ACC112 (cell line): ENCODE measurements around the gene MYL6.
"Not testable (repeated sequence)": the region's sequence is repeated elsewhere in the genome, so short reads cannot be mapped to it uniquely, and the experiment has no call there.

Source experiments
- H2AFZ ChIP-seq: fragments of 200-600 bp; sonication (generic); one replicate; pipeline ENCODE4 v1.6.0; 2017; ENCODE audit warnings: antibody characterized with exemption, low read length; ENCODE audit not compliant: unreplicated experiment
- H3K27ac ChIP-seq: fragments of 200-600 bp; sonication (generic); 2 replicates; pipeline ENCODE4 v1.5.1; 2014; ENCODE audit warnings: low read depth, mild to moderate bottlenecking, antibody characterized with exemption, low read length, moderate library complexity
- H3K27me3 ChIP-seq: fragments of 200-600 bp; sonication (generic); 2 replicates; pipeline ENCODE4 v1.6.1; 2014; ENCODE audit warnings: mild to moderate bottlenecking, antibody characterized with exemption, low read length, moderate library complexity, mixed read lengths; ENCODE audit not compliant: insufficient read depth
- H3K36me3 ChIP-seq: fragments of 200-600 bp; sonication (generic); 2 replicates; pipeline ENCODE4 v1.6.1; 2016; ENCODE audit warnings: mild to moderate bottlenecking, antibody characterized with exemption, low read length, moderate library complexity, mixed read lengths; ENCODE audit not compliant: insufficient read depth
- H3K4me1 ChIP-seq: fragments of 200-600 bp; sonication (generic); one replicate; pipeline ENCODE4 v1.6.1; 2016; ENCODE audit warnings: low read length, mixed read lengths; ENCODE audit not compliant: insufficient read depth, unreplicated experiment, control insufficient read depth
- H3K4me3 ChIP-seq: fragments of 200-600 bp; sonication (generic); 2 replicates; pipeline ENCODE4 v1.5.1; 2014; ENCODE audit warnings: mild to moderate bottlenecking, low read depth, low read length
- H3K79me2 ChIP-seq: fragments of 200-600 bp; sonication (generic); one replicate; pipeline ENCODE4 v1.6.0; 2016; ENCODE audit warnings: low read length; ENCODE audit not compliant: control insufficient read depth, unreplicated experiment, insufficient read depth

The MYL6 gene

GRCh38 chr12:56151672-56152131 is 6.5 kb upstream of the MYL6 start:
- peak overlapping the region; percentile 56 for H3K27ac ChIP-seq
- H3K4me1 ChIP-seq, result peaks cover 28% of the 10 kb centered on the region
- peak overlapping the region; percentile 83 for H3K4me3 ChIP-seq
- H2AFZ ChIP-seq, result peak overlapping the region; percentile 93
- H3K79me2 ChIP-seq, result peaks cover 3% of the 10 kb centered on the region
- no peaks in the 10 kb centered on the region for H3K27me3 ChIP-seq
- H3K36me3 ChIP-seq, result no peaks in the 10 kb centered on the region; the same call in 1 of the 2 replicates

- Histone ChIP-seq H3K27ac (peak within 1 kb of the TSS; percentile 56), H3K4me1 (peaks cover 25% of the 10 kb centered on the region), H2AFZ (peak within 1 kb of the TSS; percentile 93), H3K36me3 (no peaks in the 10 kb centered on the region; the same call in 1 of the 2 replicates), H3K27me3 (no peaks in the 10 kb centered on the region), H3K79me2 (peaks cover 3% of the 10 kb centered on the region), H3K4me3 (peak within 1 kb of the TSS; percentile 83)
These were observed 5.9 kb upstream of the MYL6 start, which contains the start of gene MYL6B for GRCh38 chr12:56152132-56152755. MYL6B (plus strand) TSS chr12:56152587; CDS start chr12:56153919, 1,332 bp downstream.

- Histone ChIP-seq H3K27me3 (no peaks in the 10 kb centered on the region), H3K4me3 (peak overlapping the region; percentile 83), H3K27ac (no peak overlapping the region), H3K36me3 (no peaks in the 10 kb centered on the region; the same call in 1 of the 2 replicates), H3K79me2 (peaks cover 3% of the 10 kb centered on the region), H2AFZ (peak overlapping the region; percentile 66), H3K4me1 (peaks cover 25% of the 10 kb centered on the region)
These were observed 5.1 kb upstream of the MYL6 start for GRCh38 chr12:56152756-56153677.

- no peak overlapping the region for H2AFZ ChIP-seq
- peak overlapping the region; percentile 83 for H3K4me3 ChIP-seq
- H3K36me3 ChIP-seq, result no peaks in the 10 kb centered on the region; the same call in 1 of the 2 replicates
- H3K27me3 ChIP-seq, result no peaks in the 10 kb centered on the region
- H3K27ac ChIP-seq, result no peak overlapping the region
- peaks cover 25% of the 10 kb centered on the region for H3K4me1 ChIP-seq
- peaks cover 7% of the 10 kb centered on the region for H3K79me2 ChIP-seq
These were observed 4.5 kb upstream of the MYL6 start for GRCh38 chr12:56153678-56154065.

- Histone ChIP-seq H3K27me3 (no peaks in the 10 kb centered on the region), H2AFZ (no peak overlapping the region), H3K36me3 (peaks cover 2% of the 10 kb centered on the region; the same call in 1 of the 2 replicates), H3K4me3 (no peak overlapping the region), H3K27ac (no peak overlapping the region), H3K79me2 (peaks cover 14% of the 10 kb centered on the region), H3K4me1 (peaks cover 25% of the 10 kb centered on the region)
These were observed 3.9 kb upstream of the MYL6 start for GRCh38 chr12:56154246-56154771.

GRCh38 chr12:56154818-56155217 is 3.3 kb upstream of the MYL6 start:
- peaks cover 27% of the 10 kb centered on the region for H3K4me1 ChIP-seq
- H3K27me3 ChIP-seq, result no peaks in the 10 kb centered on the region
- peaks cover 19% of the 10 kb centered on the region for H3K79me2 ChIP-seq
- no peak overlapping the region for H3K27ac ChIP-seq
- H3K36me3 ChIP-seq, result peaks cover 7% of the 10 kb centered on the region; the same call in 1 of the 2 replicates
- no peak overlapping the region for H3K4me3 ChIP-seq
- H2AFZ ChIP-seq, result no peak overlapping the region

- peaks cover 29% of the 10 kb centered on the region for H3K4me1 ChIP-seq
- H3K27me3 ChIP-seq, result no peaks in the 10 kb centered on the region
- peaks cover 12% of the 10 kb centered on the region; the same call in 1 of the 2 replicates for H3K36me3 ChIP-seq
- H3K79me2 ChIP-seq, result peaks cover 24% of the 10 kb centered on the region
- no peak overlapping the region for H3K4me3 ChIP-seq
- no peak overlapping the region for H2AFZ ChIP-seq
- no peak overlapping the region for H3K27ac ChIP-seq
These were observed 2.8 kb upstream of the MYL6 start for GRCh38 chr12:56155256-56155845.

GRCh38 chr12:56156464-56157200 is 1.5 kb upstream of the MYL6 start:
- peak overlapping the region; percentile 49 for H3K27ac ChIP-seq
- peaks cover 30% of the 10 kb centered on the region for H3K4me1 ChIP-seq
- peaks cover 24% of the 10 kb centered on the region; the same call in 1 of the 2 replicates for H3K36me3 ChIP-seq
- H3K79me2 ChIP-seq, result peaks cover 35% of the 10 kb centered on the region
- not testable (repeated sequence) for H2AFZ ChIP-seq, H3K27me3 ChIP-seq
- peak overlapping the region; percentile 74 for H3K4me3 ChIP-seq

GRCh38 chr12:56157201-56158028 is 744 bp upstream of the MYL6 start:
- Histone ChIP-seq H3K27me3 (no peaks in the 10 kb centered on the region), H2AFZ (peak overlapping the region; percentile 57), H3K79me2 (peaks cover 33% of the 10 kb centered on the region), H3K4me1 (peaks cover 32% of the 10 kb centered on the region), H3K36me3 (peaks cover 30% of the 10 kb centered on the region; the same call in 1 of the 2 replicates), H3K27ac (peak overlapping the region; percentile 49), H3K4me3 (peak overlapping the region; percentile 74)
